K562 (cell line): Measurements from ENCODE around the gene CNIH4. TPM values are rescaled to one million over a fixed set of nuclear protein-coding genes. Genes with fewer than 3 reads are reported as not detected.
A peak's percentile ranks its signal among the peaks of the same experiment; 100 is the strongest.

Experiments used
- BRD4 ChIP-seq: fragments of 200-600 bp; sonication (generic); IDR thresholded peaks from 2 replicates; pipeline ENCODE4 v1.6.1; 2017; ENCODE audit warnings: inconsistent platforms
- C11orf30 ChIP-seq: fragments of 450-650 bp; IDR thresholded peaks from 2 replicates; pipeline ENCODE4 v1.6.1; 2016; ENCODE audit warnings: low read depth, mild to moderate bottlenecking
- ERF ChIP-seq: fragments of 450-650 bp; formaldehyde crosslinking; IDR thresholded peaks from 2 replicates; pipeline ENCODE4 v1.4.0; 2020; ENCODE audit warnings: mild to moderate bottlenecking, mixed read lengths
- GATAD2A ChIP-seq: fragments of 450-650 bp; IDR thresholded peaks from 2 replicates; pipeline ENCODE4 v1.6.1; 2017
- NFE2 ChIP-seq: IDR thresholded peaks from 2 replicates; pipeline ENCODE4 v1.6.1; 2014; ENCODE audit warnings: antibody characterized with exemption, low read depth
- SAFB2 ChIP-seq: fragments of 200-400 bp; formaldehyde crosslinking; IDR thresholded peaks from 2 replicates; pipeline ENCODE4 v1.6.1; 2018; ENCODE audit warnings: borderline replicate concordance, low read length, low read depth, moderate library complexity; ENCODE audit not compliant: severe bottlenecking
- TCFL5 ChIP-seq: fragments of 250-450 bp; sonication (Bioruptor Pico); conservative IDR thresholded peaks from 2 replicates; pipeline ENCODE4 v1.6.1; 2021; ENCODE audit warnings: mild to moderate bottlenecking, moderate library complexity, matching md5 sums
- TEAD1 ChIP-seq, 2 experiments: fragments of 450-650 bp in 1 of 2; sonication (generic) in 1 of 2; formaldehyde crosslinking; IDR thresholded peaks; 2 replicates each; pipeline versions ENCODE4 v1.4.0 to v1.8.0; 2020 to 2022; ENCODE audit warnings: mild to moderate bottlenecking in 2 of 2, missing genetic modification reagents in 1 of 2
- ZNF239 ChIP-seq: fragments of 250-450 bp; sonication (Bioruptor Pico); IDR thresholded peaks from 2 replicates; pipeline ENCODE4 v1.4.0; 2020; ENCODE audit warnings: mild to moderate bottlenecking
- ZNF639 ChIP-seq, 2 experiments: fragments of 200-800 bp in 1 of 2; sonication (Bioruptor generic) in 1 of 2; sonication (generic) in 1 of 2; formaldehyde crosslinking in 1 of 2; IDR thresholded peaks in 1 of 2; conservative IDR thresholded peaks in 1 of 2; 2 replicates each; pipeline versions ENCODE4 v1.5.0 to v1.6.1; 2016 to 2020; ENCODE audit warnings: missing compliant biosample characterization in 1 of 2, missing genetic modification characterization in 1 of 2, missing genetic modification reagents in 1 of 2
- polyA plus RNA-seq, 8 experiments: library from polyadenylated mRNA; depleted of rRNA in 4 of 8; stranded (reverse) in 5 of 8; unstranded in 3 of 8; fragments of >200 nt; fragmentation: Nextera tagmentation in 2 of 8; fragmentation: Illumina TruSeq in 1 of 8; extraction: Ambion mirVana in 2 of 8; extraction: Trizol in 1 of 8; gene quantifications; 2 replicates each; pipeline versions ENCODE4 v1.2.1 to v1.2.3, GENCODE V29; 2011 to 2014; ENCODE audit warnings: inconsistent platforms in 1 of 8, missing spikeins in 1 of 8
- total RNA-seq, 7 experiments: library from RNA; depleted of rRNA in 6 of 7; stranded (reverse); fragments of >200 nt in 6 of 7; fragmentation: Illumina TruSeq in 2 of 7; extraction: Trizol in 2 of 7; gene quantifications; 2 replicates each; pipeline versions ENCODE4 v1.2.1 to v1.2.3, GENCODE V29; 2011 to 2021; ENCODE audit warnings: low replicate concordance in 1 of 7
- TF ChIP-seq, protein P1 (sequence below): sonication (generic); formaldehyde crosslinking; IDR thresholded peaks from 2 replicates; pipeline ENCODE4 v1.4.0; 2020; ENCODE audit warnings: mild to moderate bottlenecking, missing genetic modification reagents
- TF ChIP-seq, protein P2 (sequence below): sonication (generic); formaldehyde crosslinking; IDR thresholded peaks from 2 replicates; pipeline ENCODE4 v1.8.0; 2023; ENCODE audit warnings: mild to moderate bottlenecking, missing genetic modification reagents
- TF ChIP-seq, protein P3 (sequence below): fragments of 250-450 bp; sonication (Bioruptor Pico); IDR thresholded peaks from 2 replicates; pipeline ENCODE4 v1.5.0; 2020; ENCODE audit warnings: mild to moderate bottlenecking, borderline replicate concordance
- TF ChIP-seq, protein P4 (sequence below): fragments of 250-450 bp; sonication (Bioruptor Pico); IDR thresholded peaks from 2 replicates; pipeline ENCODE4 v1.5.0; 2022; ENCODE audit warnings: mild to moderate bottlenecking

CNIH4 gene
- total and polyA plus RNA-seq, 9 of the 15 experiments (the other 6 are each of a cell fraction or from before 2014, with no cell fraction given): 41.3 to 266 (median 61.1) TPM

- TF ChIP-seq ZNF639 (CRISPR knock-in tag; conservative IDR thresholded peaks at IDR 0.05 in 1 of 2, IDR thresholded peaks at IDR 0.05 in 1 of 2) (peak in 1 of 2 experiments; percentile 79; a peak in 1 of 4 replicates), BRD4 (no peak), GATAD2A (0 out of 2 replicates have a peak, but pooled peaks have one; percentile 56), ZNF239 (CRISPR knock-in tag) (no peak), C11orf30 (no peak), TEAD1 (CRISPR knock-in tag; IDR thresholded peaks at IDR 0.05) (peak in 1 of 2 experiments; percentile 15; a peak in 1 of 4 replicates), SAFB2 (no peak), TCFL5 (CRISPR knock-in tag) (no peak), ERF (no peak), NFE2 (0 out of 2 replicates have a peak, but pooled peaks have one; percentile 2)
- TF ChIP-seq, protein P1, sequence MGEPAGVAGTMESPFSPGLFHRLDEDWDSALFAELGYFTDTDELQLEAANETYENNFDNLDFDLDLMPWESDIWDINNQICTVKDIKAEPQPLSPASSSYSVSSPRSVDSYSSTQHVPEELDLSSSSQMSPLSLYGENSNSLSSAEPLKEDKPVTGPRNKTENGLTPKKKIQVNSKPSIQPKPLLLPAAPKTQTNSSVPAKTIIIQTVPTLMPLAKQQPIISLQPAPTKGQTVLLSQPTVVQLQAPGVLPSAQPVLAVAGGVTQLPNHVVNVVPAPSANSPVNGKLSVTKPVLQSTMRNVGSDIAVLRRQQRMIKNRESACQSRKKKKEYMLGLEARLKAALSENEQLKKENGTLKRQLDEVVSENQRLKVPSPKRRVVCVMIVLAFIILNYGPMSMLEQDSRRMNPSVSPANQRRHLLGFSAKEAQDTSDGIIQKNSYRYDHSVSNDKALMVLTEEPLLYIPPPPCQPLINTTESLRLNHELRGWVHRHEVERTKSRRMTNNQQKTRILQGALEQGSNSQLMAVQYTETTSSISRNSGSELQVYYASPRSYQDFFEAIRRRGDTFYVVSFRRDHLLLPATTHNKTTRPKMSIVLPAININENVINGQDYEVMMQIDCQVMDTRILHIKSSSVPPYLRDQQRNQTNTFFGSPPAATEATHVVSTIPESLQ: no peak; the same call in 1 of the 2 replicates
- TF ChIP-seq, protein P2, sequence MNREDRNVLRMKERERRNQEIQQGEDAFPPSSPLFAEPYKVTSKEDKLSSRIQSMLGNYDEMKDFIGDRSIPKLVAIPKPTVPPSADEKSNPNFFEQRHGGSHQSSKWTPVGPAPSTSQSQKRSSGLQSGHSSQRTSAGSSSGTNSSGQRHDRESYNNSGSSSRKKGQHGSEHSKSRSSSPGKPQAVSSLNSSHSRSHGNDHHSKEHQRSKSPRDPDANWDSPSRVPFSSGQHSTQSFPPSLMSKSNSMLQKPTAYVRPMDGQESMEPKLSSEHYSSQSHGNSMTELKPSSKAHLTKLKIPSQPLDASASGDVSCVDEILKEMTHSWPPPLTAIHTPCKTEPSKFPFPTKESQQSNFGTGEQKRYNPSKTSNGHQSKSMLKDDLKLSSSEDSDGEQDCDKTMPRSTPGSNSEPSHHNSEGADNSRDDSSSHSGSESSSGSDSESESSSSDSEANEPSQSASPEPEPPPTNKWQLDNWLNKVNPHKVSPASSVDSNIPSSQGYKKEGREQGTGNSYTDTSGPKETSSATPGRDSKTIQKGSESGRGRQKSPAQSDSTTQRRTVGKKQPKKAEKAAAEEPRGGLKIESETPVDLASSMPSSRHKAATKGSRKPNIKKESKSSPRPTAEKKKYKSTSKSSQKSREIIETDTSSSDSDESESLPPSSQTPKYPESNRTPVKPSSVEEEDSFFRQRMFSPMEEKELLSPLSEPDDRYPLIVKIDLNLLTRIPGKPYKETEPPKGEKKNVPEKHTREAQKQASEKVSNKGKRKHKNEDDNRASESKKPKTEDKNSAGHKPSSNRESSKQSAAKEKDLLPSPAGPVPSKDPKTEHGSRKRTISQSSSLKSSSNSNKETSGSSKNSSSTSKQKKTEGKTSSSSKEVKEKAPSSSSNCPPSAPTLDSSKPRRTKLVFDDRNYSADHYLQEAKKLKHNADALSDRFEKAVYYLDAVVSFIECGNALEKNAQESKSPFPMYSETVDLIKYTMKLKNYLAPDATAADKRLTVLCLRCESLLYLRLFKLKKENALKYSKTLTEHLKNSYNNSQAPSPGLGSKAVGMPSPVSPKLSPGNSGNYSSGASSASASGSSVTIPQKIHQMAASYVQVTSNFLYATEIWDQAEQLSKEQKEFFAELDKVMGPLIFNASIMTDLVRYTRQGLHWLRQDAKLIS (CRISPR knock-in tag): no peak
- TF ChIP-seq, protein P3, sequence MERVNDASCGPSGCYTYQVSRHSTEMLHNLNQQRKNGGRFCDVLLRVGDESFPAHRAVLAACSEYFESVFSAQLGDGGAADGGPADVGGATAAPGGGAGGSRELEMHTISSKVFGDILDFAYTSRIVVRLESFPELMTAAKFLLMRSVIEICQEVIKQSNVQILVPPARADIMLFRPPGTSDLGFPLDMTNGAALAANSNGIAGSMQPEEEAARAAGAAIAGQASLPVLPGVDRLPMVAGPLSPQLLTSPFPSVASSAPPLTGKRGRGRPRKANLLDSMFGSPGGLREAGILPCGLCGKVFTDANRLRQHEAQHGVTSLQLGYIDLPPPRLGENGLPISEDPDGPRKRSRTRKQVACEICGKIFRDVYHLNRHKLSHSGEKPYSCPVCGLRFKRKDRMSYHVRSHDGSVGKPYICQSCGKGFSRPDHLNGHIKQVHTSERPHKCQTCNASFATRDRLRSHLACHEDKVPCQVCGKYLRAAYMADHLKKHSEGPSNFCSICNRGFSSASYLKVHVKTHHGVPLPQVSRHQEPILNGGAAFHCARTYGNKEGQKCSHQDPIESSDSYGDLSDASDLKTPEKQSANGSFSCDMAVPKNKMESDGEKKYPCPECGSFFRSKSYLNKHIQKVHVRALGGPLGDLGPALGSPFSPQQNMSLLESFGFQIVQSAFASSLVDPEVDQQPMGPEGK: no peak
- TF ChIP-seq, protein P4, sequence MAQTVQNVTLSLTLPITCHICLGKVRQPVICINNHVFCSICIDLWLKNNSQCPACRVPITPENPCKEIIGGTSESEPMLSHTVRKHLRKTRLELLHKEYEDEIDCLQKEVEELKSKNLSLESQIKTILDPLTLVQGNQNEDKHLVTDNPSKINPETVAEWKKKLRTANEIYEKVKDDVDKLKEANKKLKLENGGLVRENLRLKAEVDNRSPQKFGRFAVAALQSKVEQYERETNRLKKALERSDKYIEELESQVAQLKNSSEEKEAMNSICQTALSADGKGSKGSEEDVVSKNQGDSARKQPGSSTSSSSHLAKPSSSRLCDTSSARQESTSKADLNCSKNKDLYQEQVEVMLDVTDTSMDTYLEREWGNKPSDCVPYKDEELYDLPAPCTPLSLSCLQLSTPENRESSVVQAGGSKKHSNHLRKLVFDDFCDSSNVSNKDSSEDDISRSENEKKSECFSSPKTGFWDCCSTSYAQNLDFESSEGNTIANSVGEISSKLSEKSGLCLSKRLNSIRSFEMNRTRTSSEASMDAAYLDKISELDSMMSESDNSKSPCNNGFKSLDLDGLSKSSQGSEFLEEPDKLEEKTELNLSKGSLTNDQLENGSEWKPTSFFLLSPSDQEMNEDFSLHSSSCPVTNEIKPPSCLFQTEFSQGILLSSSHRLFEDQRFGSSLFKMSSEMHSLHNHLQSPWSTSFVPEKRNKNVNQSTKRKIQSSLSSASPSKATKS (CRISPR knock-in tag): no peak
These were observed at the start of gene CNIH4 (continued) for GRCh38 chr1:224356685-224357625.
